Measurements from ENCODE around the gene TBX21. TPM values are rescaled to one million over a fixed set of nuclear protein-coding genes. Genes with fewer than 3 reads are reported as not detected.

TBX21 gene, protein sequence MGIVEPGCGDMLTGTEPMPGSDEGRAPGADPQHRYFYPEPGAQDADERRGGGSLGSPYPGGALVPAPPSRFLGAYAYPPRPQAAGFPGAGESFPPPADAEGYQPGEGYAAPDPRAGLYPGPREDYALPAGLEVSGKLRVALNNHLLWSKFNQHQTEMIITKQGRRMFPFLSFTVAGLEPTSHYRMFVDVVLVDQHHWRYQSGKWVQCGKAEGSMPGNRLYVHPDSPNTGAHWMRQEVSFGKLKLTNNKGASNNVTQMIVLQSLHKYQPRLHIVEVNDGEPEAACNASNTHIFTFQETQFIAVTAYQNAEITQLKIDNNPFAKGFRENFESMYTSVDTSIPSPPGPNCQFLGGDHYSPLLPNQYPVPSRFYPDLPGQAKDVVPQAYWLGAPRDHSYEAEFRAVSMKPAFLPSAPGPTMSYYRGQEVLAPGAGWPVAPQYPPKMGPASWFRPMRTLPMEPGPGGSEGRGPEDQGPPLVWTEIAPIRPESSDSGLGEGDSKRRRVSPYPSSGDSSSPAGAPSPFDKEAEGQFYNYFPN
- total RNA-seq: not detected in 2 replicates

DNA sequence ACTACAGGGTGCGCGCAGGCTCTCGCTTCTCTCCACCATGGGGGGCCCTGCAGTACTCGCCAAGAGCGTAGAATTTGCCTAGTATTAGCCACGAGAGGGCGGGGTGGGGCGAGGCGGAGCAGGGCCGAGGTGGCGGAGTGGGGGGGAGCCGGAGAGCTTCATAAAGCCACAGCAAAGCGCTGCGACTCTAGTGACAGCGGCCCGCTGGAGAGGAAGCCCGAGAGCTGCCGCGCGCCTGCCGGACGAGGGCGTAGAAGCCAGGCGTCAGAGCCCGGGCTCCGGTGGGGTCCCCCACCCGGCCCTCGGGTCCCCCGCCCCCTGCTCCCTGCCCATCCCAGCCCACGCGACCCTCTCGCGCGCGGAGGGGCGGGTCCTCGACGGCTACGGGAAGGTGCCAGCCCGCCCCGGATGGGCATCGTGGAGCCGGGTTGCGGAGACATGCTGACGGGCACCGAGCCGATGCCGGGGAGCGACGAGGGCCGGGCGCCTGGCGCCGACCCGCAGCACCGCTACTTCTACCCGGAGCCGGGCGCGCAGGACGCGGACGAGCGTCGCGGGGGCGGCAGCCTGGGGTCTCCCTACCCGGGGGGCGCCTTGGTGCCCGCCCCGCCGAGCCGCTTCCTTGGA, at the start of gene TBX21:
Gene TBX21 (plus strand): TSS at position 190 of the 627 bp plus-strand sequence. CDS start 219 bp downstream, at position 409.

DNA sequence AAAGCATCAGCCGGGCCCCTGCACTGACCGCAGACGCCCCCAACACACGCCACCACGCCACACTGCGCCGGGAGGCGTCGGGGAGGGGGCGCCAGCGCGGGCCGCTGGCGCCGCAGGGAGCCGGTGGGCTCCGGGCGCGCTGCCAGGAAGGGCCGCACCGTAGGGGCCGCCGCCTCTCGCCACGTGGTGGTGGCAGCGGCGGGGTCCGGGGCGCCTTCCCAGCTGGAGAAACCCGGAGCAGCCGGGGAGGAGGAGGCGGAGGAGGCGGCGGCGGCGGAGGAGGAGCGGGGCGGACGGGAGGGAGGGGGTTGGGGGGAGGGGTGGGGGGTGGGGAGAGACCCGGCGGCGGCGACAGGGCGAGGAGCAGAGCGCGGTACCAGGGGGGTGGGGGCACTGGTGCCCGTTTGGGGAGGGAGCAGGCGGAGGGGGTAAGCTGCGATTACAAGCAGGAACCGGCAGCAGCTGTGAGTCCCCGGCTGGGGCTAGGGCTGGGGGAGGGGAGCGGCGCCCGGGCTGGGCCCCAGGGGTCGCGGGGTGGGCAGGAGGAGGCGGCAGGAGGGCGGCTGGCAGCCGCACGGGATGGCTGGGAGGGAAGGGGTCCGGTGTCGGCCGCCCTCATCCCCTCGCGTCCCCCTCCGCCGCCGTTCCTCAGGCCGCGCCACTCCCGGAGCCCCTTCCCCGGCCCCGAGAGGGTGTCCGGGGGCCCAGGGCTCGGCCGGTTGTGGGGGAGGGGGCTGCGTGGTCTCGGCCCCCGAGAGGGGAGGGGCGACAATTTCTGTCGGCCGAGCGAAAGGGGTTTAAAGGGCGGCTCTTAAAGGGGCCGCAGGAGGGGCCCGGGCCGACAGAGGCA, 39.1 kb upstream of the TBX21 start, which contains the start of gene TBKBP1:
Gene TBKBP1 (plus strand): TSS at position 431 of the 850 bp plus-strand sequence. CDS start 1,952 bp downstream, outside the sequence.

Other genes starting within 250 kb of the TBX21 start
- gene NPEPPS, start 202.1 kb upstream of the TBX21 start, total RNA-seq: 154 and 212 TPM in 2 replicates
- gene KPNB1, start 83.3 kb upstream of the TBX21 start, total RNA-seq: 174 and 196 TPM in 2 replicates
- gene TBKBP1, start 39.1 kb upstream of the TBX21 start, total RNA-seq: 8.2 and 8.7 TPM in 2 replicates
- 12.0 and 16.6 TPM in 2 replicates for gene OSBPL7, start 88.6 kb downstream of the TBX21 start, total RNA-seq
- gene MRPL10, start 98.3 kb downstream of the TBX21 start, total RNA-seq: 18.0 and 27.6 TPM in 2 replicates
- not detected in 2 replicates for gene LRRC46, start 98.4 kb downstream of the TBX21 start, total RNA-seq
- 49.8 and 56.3 TPM in 2 replicates for gene SCRN2, start 108.0 kb downstream of the TBX21 start, total RNA-seq
- under 0.01 TPM in 2 replicates for gene SP6, start 117.9 kb downstream of the TBX21 start, total RNA-seq
- 0.32 and 2.1 TPM in 2 replicates for gene SP2, start 163.0 kb downstream of the TBX21 start, total RNA-seq
- 12.6 and 19.5 TPM in 2 replicates for gene PNPO, start 208.3 kb downstream of the TBX21 start, total RNA-seq
- gene PRR15L, start 224.6 kb downstream of the TBX21 start, total RNA-seq: not detected in 2 replicates
- 119 and 150 TPM in 2 replicates for gene CDK5RAP3, start 237.9 kb downstream of the TBX21 start, total RNA-seq